ENCODE measurements around the gene HCRTR1. TPM values are rescaled to one million over a fixed set of nuclear protein-coding genes. Genes with fewer than 3 reads are reported as not detected.
A peak's percentile ranks its signal among the peaks of the same experiment; 100 is the strongest.

The HCRTR1 gene
- polyA plus RNA-seq, 1 of the 3 experiments (the other 2 are of a cell fraction), result 0.03 TPM

GRCh38 chr1:31596737-31597097 is 20.8 kb upstream of the HCRTR1 start:
- no peak for DNase-seq
- POLR2A ChIA-PET, result no interaction called here
- CTCF ChIA-PET, result interaction anchor here (1.1 to 6.0 kb wide), 4 partner anchors 9 to 33 kb away, joined by 3 to 37 read pairs (median 17); partner anchors contain the start of gene HCRTR1
- Histone ChIP-seq H3K36me3 (replicated peaks in 1 of 2; ENCODE audit: control insufficient read depth in 1 of 2, insufficient read depth in 2 of 2, low read length in 1 of 2) (no peaks in the 10 kb centered on the region), H3K4me3 (ENCODE audit: low read depth in 2 of 2, low read length in 1 of 2) (no peak overlapping the region), H3F3A (replicated peaks; ENCODE audit: insufficient read depth) (peaks cover 6% of the 10 kb centered on the region), H3K4me1 (ENCODE audit: control insufficient read depth in 1 of 2, insufficient read depth in 2 of 2, low read depth in 1 of 2, low read length in 1 of 2) (peaks cover 6 to 9% of the 10 kb centered on the region in 2 experiments), H3K4me2 (no peak overlapping the region), H3K27me3 (ENCODE audit: insufficient read depth) (no peaks in the 10 kb centered on the region), H2AFZ (ENCODE audit: low read depth) (no peak overlapping the region), H3K9me2 (no peaks in the 10 kb centered on the region), H3K79me2 (ENCODE audit: insufficient read depth) (no peaks in the 10 kb centered on the region), H4K20me1 (ENCODE audit: insufficient read depth) (no peaks in the 10 kb centered on the region), H3K27ac (ENCODE audit: low read depth in 2 of 2, low read length in 1 of 2) (peak overlapping the region in 1 of 2 experiments; percentile 16; a peak in 1 of 4 replicates), H3K9ac (no peak overlapping the region), H3K9me3 (no peaks in the 10 kb centered on the region)
- 71% methylated on average over 6 of the region's 6 CpGs for WGBS (ENCODE audit: low lambda C conversion rate)
- TF ChIP-seq REST (IDR thresholded peaks at IDR 0.05; ENCODE audit: low read depth, low read length), result no peak
- no peak for TF ChIP-seq IRF3 (IDR thresholded peaks at IDR 0.05; ENCODE audit: low read depth, low read length)
- no peak for TF ChIP-seq CTCF (IDR thresholded peaks at IDR 0.05)
- TF ChIP-seq EP300 (IDR thresholded peaks at IDR 0.05; ENCODE audit: borderline replicate concordance in 1 of 2, low read depth in 1 of 2, low read length in 1 of 2), result no peak
- TF ChIP-seq YY1 (IDR thresholded peaks at IDR 0.05; ENCODE audit: low read depth), result no peak
- TF ChIP-seq JUND (IDR thresholded peaks at IDR 0.05), result no peak

GRCh38 chr1:31598980-31599379 is 18.5 kb upstream of the HCRTR1 start:
- H3F3A ChIP-seq (replicated peaks; ENCODE audit: insufficient read depth), result peaks cover 6% of the 10 kb centered on the region
- no peak overlapping the region for H3K4me3 ChIP-seq (ENCODE audit: low read depth in 2 of 2, low read length in 1 of 2)
- H3K9me2 ChIP-seq, result no peaks in the 10 kb centered on the region
- ChIA-PET CTCF (interaction anchor here (1.0 to 1.9 kb wide), 4 partner anchors 15 to 35 kb away, joined by 4 to 9 read pairs (median 4); partner anchors contain the start of gene HCRTR1), POLR2A (no interaction called here)
- no peak overlapping the region for H3K4me2 ChIP-seq
- H3K27ac ChIP-seq (ENCODE audit: low read depth in 2 of 2, low read length in 1 of 2), result no peak overlapping the region
- H3K4me1 ChIP-seq (ENCODE audit: control insufficient read depth in 1 of 2, insufficient read depth in 2 of 2, low read depth in 1 of 2, low read length in 1 of 2), result peaks cover 0 to 9% of the 10 kb centered on the region in 2 experiments; a peak in 2 of 4 replicates
- no peaks in the 10 kb centered on the region for H3K36me3 ChIP-seq (replicated peaks in 1 of 2; ENCODE audit: control insufficient read depth in 1 of 2, insufficient read depth in 2 of 2, low read length in 1 of 2)
- no peak overlapping the region for H3K9ac ChIP-seq
- H3K79me2 ChIP-seq (ENCODE audit: insufficient read depth), result no peaks in the 10 kb centered on the region
- 67% methylated on average over 7 of the region's 7 CpGs for WGBS (ENCODE audit: low lambda C conversion rate)
- no peaks in the 10 kb centered on the region for H4K20me1 ChIP-seq (ENCODE audit: insufficient read depth)
- H2AFZ ChIP-seq (ENCODE audit: low read depth), result no peak overlapping the region
- no peaks in the 10 kb centered on the region for H3K27me3 ChIP-seq (ENCODE audit: insufficient read depth)
- no peaks in the 10 kb centered on the region for H3K9me3 ChIP-seq
- TF ChIP-seq PBX3 (IDR thresholded peaks at IDR 0.05) (no peak), TEAD4 (IDR thresholded peaks at IDR 0.05; ENCODE audit: borderline replicate concordance, insufficient read depth) (no peak), YY1 (IDR thresholded peaks at IDR 0.05; ENCODE audit: low read depth) (no peak), EZH2phosphoT487 (IDR thresholded peaks at IDR 0.05; ENCODE audit: borderline replicate concordance, low read depth) (no peak), NFIC (IDR thresholded peaks at IDR 0.05; ENCODE audit: borderline replicate concordance) (no peak), SMC3 (IDR thresholded peaks at IDR 0.05; ENCODE audit: low read depth, low read length) (no peak), REST (IDR thresholded peaks at IDR 0.05; ENCODE audit: low read depth, low read length) (no peak), ELF1 (IDR thresholded peaks at IDR 0.05) (no peak), RFX5 (IDR thresholded peaks at IDR 0.05; ENCODE audit: low read length) (no peak), JUND (IDR thresholded peaks at IDR 0.05) (no peak)
- no peak for DNase-seq
